ENCODE results near the gene RAVER1. TPM values are rescaled to one million over a fixed set of nuclear protein-coding genes. Genes with fewer than 3 reads are reported as not detected.

Gene RAVER1
- total and polyA plus RNA-seq, 9 of the 15 experiments (the other 6 are each of a cell fraction or from before 2014, with no cell fraction given) = 0.06 to 113 (median 7.0) TPM

GRCh38 chr19:10292789-10293636, 40.3 kb downstream of the RAVER1 start (continued):
- 0 out of 2 replicates have a peak, but pooled peaks have one; percentile 37 for TF ChIP-seq CREB3L1 (IDR thresholded peaks at IDR 0.05; ENCODE audit: borderline replicate concordance, low read depth)
- TF ChIP-seq FOXJ2 (tag; IDR thresholded peaks at IDR 0.05) = no peak
- TF ChIP-seq JUND (IDR thresholded peaks at IDR 0.05; ENCODE audit: borderline replicate concordance, low read depth, low read length) = no peak
- no peak for TF ChIP-seq JUND (tag; IDR thresholded peaks at IDR 0.05; ENCODE audit: borderline replicate concordance, low read depth, low read length)
- no peak for TF ChIP-seq PHTF2 (CRISPR knock-in tag; IDR thresholded peaks at IDR 0.05)
- no peak for TF ChIP-seq HOXB6 (CRISPR knock-in tag; IDR thresholded peaks at IDR 0.05; ENCODE audit: borderline replicate concordance)
- TF ChIP-seq RERE (CRISPR knock-in tag; IDR thresholded peaks at IDR 0.05; ENCODE audit: borderline replicate concordance) = no peak
- TF ChIP-seq MEF2D (tag; conservative IDR thresholded peaks at IDR 0.05; ENCODE audit: low read depth) = no peak
- TF ChIP-seq POLR2B (IDR thresholded peaks at IDR 0.05; ENCODE audit: low read depth, partially characterized antibody) = no peak
- TF ChIP-seq STAG1 (CRISPR knock-in tag; IDR thresholded peaks at IDR 0.05; ENCODE audit: borderline replicate concordance) = peak; percentile 12; the same call in 1 of the 2 replicates
- TF ChIP-seq ATF4 (CRISPR knock-in tag; IDR thresholded peaks at IDR 0.05) = no peak
- 0 out of 2 replicates have a peak, but pooled peaks have one; percentile 12 for TF ChIP-seq TCF7L2 (IDR thresholded peaks at IDR 0.05; ENCODE audit: low read depth, low read length)
- TF ChIP-seq HNRNPLL (IDR thresholded peaks at IDR 0.05; ENCODE audit: low read depth, low read length, poor library complexity, severe bottlenecking) = no peak
- peak in 1 of 2 experiments; percentile 37 for TF ChIP-seq E2F6 (IDR thresholded peaks at IDR 0.05; ENCODE audit: borderline replicate concordance in 1 of 2, extremely low read depth in 1 of 2, insufficient read depth in 1 of 2, insufficient read length in 1 of 2, low read depth in 1 of 2, low read length in 1 of 2, poor library complexity in 1 of 2, severe bottlenecking in 1 of 2)
- TF ChIP-seq KLF1 (tag; IDR thresholded peaks at IDR 0.05) = peak; percentile 18; the same call in 1 of the 2 replicates
- no peak for TF ChIP-seq ZNF778 (CRISPR knock-in tag; IDR thresholded peaks at IDR 0.05)
- no peak for TF ChIP-seq FOXA1 (IDR thresholded peaks at IDR 0.05; ENCODE audit: borderline replicate concordance)

All from K562 (cell line).